Adipocyte (in vitro differentiated cells): ENCODE measurements around the gene TTBK2.

Experiments
- DNase-seq: peaks from one replicate; pipeline ENCODE4 v3.0.0-alpha.2; 2015; ENCODE audit warnings: low read depth
- H3K27me3 ChIP-seq: replicated peaks from 2 replicates; pipeline ENCODE4 v1.7.0; 2013; ENCODE audit warnings: mild to moderate bottlenecking, low read length, moderate library complexity; ENCODE audit not compliant: control insufficient read depth, insufficient read depth
- H3K36me3 ChIP-seq: 2 replicates; pipeline ENCODE4 v1.7.0; 2013; ENCODE audit warnings: low read length, mild to moderate bottlenecking, moderate library complexity; ENCODE audit not compliant: control insufficient read depth, insufficient read depth, severe bottlenecking
- H3K4me1 ChIP-seq: 2 replicates; pipeline ENCODE4 v1.7.0; 2013; ENCODE audit warnings: mild to moderate bottlenecking, low read length, moderate library complexity; ENCODE audit not compliant: control insufficient read depth, insufficient read depth
- H3K4me3 ChIP-seq: 2 replicates; pipeline ENCODE4 v1.7.0; 2013; ENCODE audit warnings: mild to moderate bottlenecking, low read length, moderate library complexity
- H3K9ac ChIP-seq: 2 replicates; pipeline ENCODE4 v1.7.0; 2013; ENCODE audit warnings: mild to moderate bottlenecking, low read length, moderate library complexity
- H3K9me3 ChIP-seq: 2 replicates; pipeline ENCODE4 v1.7.0; 2013; ENCODE audit warnings: mild to moderate bottlenecking, low read length, moderate library complexity; ENCODE audit not compliant: control insufficient read depth

Gene TTBK2

DNA sequence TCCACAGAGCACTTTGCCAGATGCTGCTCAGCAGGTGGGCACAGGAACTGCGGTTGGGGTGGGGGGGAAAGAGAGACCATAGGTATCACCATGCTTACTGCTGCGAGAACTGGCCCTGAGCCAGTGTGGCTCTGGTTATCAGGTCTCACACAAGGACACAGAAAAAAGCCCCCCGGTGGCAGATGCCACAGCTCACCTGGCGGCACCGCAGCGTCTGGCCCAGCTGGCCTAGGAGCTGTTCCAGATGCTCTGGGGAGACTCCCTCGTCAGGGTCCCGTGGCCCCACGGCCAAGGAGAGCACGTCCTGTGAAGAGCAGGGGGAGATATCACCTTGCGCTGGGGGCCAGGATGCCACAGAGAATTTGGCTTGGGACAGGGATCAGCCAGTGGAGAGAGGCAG lies 194.5 kb downstream of the TTBK2 start:
- no peaks in the 10 kb centered on the region for H3K9me3 ChIP-seq
- peaks cover 79% of the 10 kb centered on the region for H3K36me3 ChIP-seq
- no peak overlapping the region for H3K9ac ChIP-seq
- no peak for DNase-seq
- H3K4me3 ChIP-seq: no peak overlapping the region
- no peaks in the 10 kb centered on the region for H3K4me1 ChIP-seq
- H3K27me3 ChIP-seq: no peaks in the 10 kb centered on the region

DNA sequence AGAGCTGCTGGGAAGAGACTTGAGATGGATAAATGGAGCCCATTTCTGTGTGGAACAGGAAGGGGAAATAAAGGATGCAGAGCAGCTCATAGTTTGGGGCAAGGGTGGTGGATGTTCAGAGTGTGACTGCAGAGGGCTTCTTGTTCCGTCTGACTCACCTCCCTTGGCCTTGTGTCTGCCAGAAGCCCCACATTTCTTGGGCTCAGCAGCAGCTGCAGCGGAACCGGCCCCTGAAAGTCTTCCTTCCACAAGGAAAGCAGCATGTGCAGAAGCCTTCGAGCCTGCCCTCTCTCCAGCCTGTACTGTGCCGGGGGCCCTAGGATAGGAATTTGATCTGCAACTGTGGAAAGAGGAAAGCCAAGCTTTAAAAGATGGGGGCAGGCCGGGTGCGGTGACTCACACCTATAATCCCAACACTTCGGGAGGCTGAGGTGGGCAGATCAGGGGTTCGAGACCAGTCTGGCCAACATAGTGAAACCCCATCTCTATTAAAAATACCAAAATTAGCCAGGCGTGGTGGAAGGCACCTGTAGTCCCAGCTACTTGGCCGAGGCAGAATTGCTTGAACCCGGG lies 195.2 kb downstream of the TTBK2 start:
- H3K9me3 ChIP-seq: no peaks in the 10 kb centered on the region
- H3K9ac ChIP-seq: no peak overlapping the region
- H3K4me1 ChIP-seq: no peaks in the 10 kb centered on the region
- no peaks in the 10 kb centered on the region for H3K27me3 ChIP-seq
- no peak overlapping the region for H3K4me3 ChIP-seq
- no peak for DNase-seq
- H3K36me3 ChIP-seq: peaks cover 74% of the 10 kb centered on the region

DNA sequence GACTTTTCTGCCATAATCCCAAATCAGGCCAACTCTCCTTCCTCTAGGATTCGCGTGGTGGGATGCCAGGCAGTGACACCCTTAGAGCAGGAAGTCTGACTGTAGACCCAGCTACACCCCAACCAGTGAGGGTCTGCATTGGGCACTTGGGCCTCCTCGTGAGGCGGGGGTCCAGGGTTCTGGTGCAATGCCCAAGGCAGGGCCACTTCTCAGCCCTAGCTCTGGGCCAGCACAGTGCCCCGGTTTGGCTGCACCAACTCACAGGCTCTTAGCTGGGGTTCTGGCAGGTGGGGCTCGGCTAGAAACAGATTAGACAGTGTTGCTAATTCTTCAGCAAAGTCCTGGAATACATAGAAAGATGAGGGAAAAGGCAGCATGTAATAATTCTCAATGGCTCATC lies 196.3 kb downstream of the TTBK2 start:
- no peak for DNase-seq
- H3K9me3 ChIP-seq: no peaks in the 10 kb centered on the region
- H3K27me3 ChIP-seq: no peaks in the 10 kb centered on the region
- no peak overlapping the region for H3K4me3 ChIP-seq
- no peak overlapping the region for H3K9ac ChIP-seq
- H3K36me3 ChIP-seq: peaks cover 77% of the 10 kb centered on the region
- no peaks in the 10 kb centered on the region for H3K4me1 ChIP-seq

DNA sequence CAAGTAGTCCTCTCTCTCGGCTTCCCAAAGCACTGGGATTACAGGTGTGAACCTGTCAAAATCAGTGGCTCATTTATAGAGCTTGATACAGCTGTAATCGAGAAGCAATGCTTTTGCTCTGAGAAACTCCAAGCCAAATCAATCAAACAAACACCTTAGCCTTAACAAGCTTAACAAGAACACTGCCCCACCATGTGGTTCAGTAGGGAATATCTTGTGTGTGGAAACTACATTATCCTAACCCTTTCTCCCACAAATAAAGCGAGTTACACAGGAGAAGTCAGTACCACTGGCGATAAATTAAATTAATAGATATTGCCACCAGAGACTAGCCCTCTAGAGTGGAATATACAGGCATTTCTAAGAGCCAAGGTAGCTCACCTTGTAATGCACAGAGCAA lies 197.5 kb downstream of the TTBK2 start:
- Histone ChIP-seq H3K4me1 (no peaks in the 10 kb centered on the region), H3K9me3 (no peaks in the 10 kb centered on the region), H3K27me3 (no peaks in the 10 kb centered on the region), H3K4me3 (no peak overlapping the region), H3K9ac (no peak overlapping the region), H3K36me3 (peaks cover 66% of the 10 kb centered on the region)
- no peak for DNase-seq

DNA sequence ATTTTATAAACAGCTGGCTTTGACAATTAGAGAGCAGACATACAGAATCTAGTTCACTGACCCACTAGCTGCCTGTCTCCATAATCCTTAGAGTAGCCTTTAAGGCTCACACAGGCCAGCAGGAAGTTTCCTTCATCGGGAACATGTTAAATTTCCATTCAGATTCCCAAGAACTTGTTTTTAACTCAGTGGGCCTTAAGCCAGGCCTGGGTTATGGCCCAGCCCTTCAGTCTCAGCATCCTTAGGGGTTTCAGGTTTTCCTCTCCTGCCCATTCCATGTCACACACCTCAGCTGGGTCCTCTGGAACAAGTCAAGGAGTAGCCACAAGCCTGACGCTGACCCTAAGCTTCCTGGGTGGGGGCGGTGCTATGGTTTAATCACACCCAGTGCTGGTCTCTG lies 198.7 kb downstream of the TTBK2 start:
- Histone ChIP-seq H3K4me1 (no peaks in the 10 kb centered on the region), H3K9me3 (no peaks in the 10 kb centered on the region), H3K9ac (no peak overlapping the region), H3K27me3 (no peaks in the 10 kb centered on the region), H3K4me3 (no peak overlapping the region), H3K36me3 (peaks cover 55% of the 10 kb centered on the region)
- no peak for DNase-seq

DNA sequence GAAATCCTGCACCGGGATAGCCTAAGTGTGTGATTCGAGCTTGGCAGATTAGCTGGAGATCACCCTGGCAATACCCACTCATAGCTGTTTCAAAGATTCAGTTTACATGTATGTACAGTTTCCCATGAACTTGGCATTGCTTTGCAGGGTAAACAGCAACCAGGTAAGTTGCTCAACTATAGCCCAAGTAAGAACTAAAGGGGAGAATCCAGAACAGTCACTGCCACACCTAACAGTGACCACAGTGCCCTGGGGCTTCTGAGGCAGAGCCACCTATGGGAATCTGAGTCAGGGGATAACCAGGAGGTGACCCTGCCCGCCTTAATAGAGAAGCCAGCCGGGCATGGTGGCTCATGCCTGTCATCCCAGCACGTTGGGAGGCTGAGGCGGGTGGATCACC lies 199.6 kb downstream of the TTBK2 start:
- H3K4me1 ChIP-seq: no peaks in the 10 kb centered on the region
- peaks cover 47% of the 10 kb centered on the region for H3K36me3 ChIP-seq
- no peaks in the 10 kb centered on the region for H3K27me3 ChIP-seq
- no peak for DNase-seq
- H3K9ac ChIP-seq: no peak overlapping the region
- H3K9me3 ChIP-seq: no peaks in the 10 kb centered on the region
- H3K4me3 ChIP-seq: no peak overlapping the region

DNA sequence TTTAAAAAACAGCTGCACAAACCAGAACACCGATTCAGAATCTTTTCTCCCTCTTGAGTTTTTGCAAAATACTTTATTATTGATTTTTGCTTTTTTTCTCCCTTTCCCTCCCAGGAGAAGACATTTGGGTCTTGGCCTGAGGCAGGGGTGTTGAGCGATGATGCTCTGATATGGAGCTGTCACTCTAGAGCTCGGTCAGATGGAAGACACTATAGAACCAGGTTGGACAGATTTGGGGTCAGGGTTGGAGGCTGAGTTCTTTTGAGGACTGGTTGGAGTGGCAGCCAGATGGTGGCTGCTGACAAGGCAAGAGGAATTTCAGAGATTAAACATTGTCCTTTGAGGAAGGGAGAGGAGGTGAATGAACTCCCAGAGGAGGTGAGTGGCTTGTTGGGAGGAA lies 200.5 kb downstream of the TTBK2 start:
- no peaks in the 10 kb centered on the region for H3K27me3 ChIP-seq
- no peaks in the 10 kb centered on the region for H3K4me1 ChIP-seq
- no peak overlapping the region for H3K9ac ChIP-seq
- H3K9me3 ChIP-seq: no peaks in the 10 kb centered on the region
- H3K4me3 ChIP-seq: no peak overlapping the region
- no peak for DNase-seq
- peaks cover 39% of the 10 kb centered on the region for H3K36me3 ChIP-seq

DNA sequence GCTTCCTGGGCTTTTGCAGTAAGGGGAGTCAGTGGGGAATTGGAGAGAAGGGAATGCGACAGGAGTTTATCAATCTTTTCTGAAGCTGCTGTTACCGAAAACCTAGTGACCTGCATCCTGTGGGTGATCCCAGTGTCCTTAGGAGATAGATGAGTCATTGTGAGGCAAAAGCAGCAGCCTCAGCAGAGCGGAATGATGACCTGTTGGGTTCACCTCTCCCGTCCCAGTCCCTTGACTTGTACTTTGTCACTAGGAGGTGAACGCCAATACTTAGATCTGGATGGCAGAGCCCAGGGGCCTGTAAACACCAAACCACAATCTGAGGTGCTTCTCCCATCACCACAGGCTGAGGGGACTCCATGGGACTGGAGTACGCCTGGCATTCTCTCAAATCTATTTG lies 201.5 kb downstream of the TTBK2 start:
- no peak for DNase-seq
- no peaks in the 10 kb centered on the region for H3K27me3 ChIP-seq
- no peaks in the 10 kb centered on the region for H3K4me1 ChIP-seq
- H3K9me3 ChIP-seq: no peaks in the 10 kb centered on the region
- no peak overlapping the region for H3K9ac ChIP-seq
- peaks cover 28% of the 10 kb centered on the region for H3K36me3 ChIP-seq
- H3K4me3 ChIP-seq: no peak overlapping the region

GRCh38 chr15:42716626-42717025 lies 204.0 kb downstream of the TTBK2 start:
- Histone ChIP-seq H3K4me1 (no peaks in the 10 kb centered on the region), H3K4me3 (no peak overlapping the region), H3K36me3 (peaks cover 14% of the 10 kb centered on the region), H3K27me3 (no peaks in the 10 kb centered on the region), H3K9me3 (no peaks in the 10 kb centered on the region), H3K9ac (no peak overlapping the region)
- no peak for DNase-seq

- Histone ChIP-seq H3K4me1 (no peaks in the 10 kb centered on the region), H3K9ac (no peak overlapping the region), H3K27me3 (no peaks in the 10 kb centered on the region), H3K9me3 (no peaks in the 10 kb centered on the region), H3K36me3 (peaks cover 14% of the 10 kb centered on the region), H3K4me3 (no peak overlapping the region)
- DNase-seq: no peak
These were observed 204.5 kb downstream of the TTBK2 start for GRCh38 chr15:42716125-42716524.

- Histone ChIP-seq H3K9me3 (no peaks in the 10 kb centered on the region), H3K36me3 (no peaks in the 10 kb centered on the region), H3K4me3 (no peak overlapping the region), H3K27me3 (no peaks in the 10 kb centered on the region), H3K4me1 (no peaks in the 10 kb centered on the region), H3K9ac (no peak overlapping the region)
- no peak for DNase-seq
These were observed 208.0 kb downstream of the TTBK2 start for GRCh38 chr15:42712584-42712983.

DNA sequence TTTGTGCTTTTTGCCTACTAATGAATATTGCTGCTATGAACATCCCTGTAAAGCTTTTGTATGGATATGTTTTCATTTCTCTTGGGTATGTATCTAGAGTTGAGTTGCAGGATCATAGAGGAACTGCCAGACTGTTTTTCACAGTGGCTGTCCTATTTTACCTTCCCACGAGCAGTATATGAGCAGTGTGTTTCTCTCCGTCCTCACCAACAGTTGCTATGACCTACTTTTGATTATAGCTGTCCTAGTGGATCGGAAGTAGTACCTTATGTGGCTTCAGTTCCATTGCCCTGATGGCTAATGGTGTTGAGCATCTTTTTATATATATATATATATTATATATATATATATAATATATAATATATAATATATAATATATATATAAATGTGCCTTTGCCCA lies 208.8 kb downstream of the TTBK2 start:
- Histone ChIP-seq H3K4me3 (no peak overlapping the region), H3K9me3 (no peaks in the 10 kb centered on the region), H3K4me1 (peaks cover 4% of the 10 kb centered on the region), H3K36me3 (no peaks in the 10 kb centered on the region), H3K9ac (no peak overlapping the region), H3K27me3 (no peaks in the 10 kb centered on the region)
- DNase-seq: no peak
